ENCODE data around the gene COL25A1.

COL25A1 gene

GRCh38 chr4:108919226-108919893 lies 383.1 kb downstream of the COL25A1 start:
- no peaks in the 10 kb centered on the region for H3K36me3 Mint-ChIP-seq (ENCODE audit: low read depth)
- H3K4me1 Mint-ChIP-seq: peaks cover 37% of the 10 kb centered on the region
- H3K27me3 Mint-ChIP-seq (ENCODE audit: low read depth): no peaks in the 10 kb centered on the region
- no peak overlapping the region for H3K4me3 Mint-ChIP-seq
- TF ChIP-seq CTCF (IDR thresholded peaks at IDR 0.05; ENCODE audit: unreplicated experiment in 3 of 3): no peak
- peak overlapping the region in 1 of 3 experiments; percentile 59 for H3K27ac Mint-ChIP-seq
- H3K9me3 Mint-ChIP-seq: no peaks in the 10 kb centered on the region

- Mint-ChIP-seq H3K36me3 (ENCODE audit: low read depth) (no peaks in the 10 kb centered on the region), H3K4me1 (peaks cover 37% of the 10 kb centered on the region), H3K4me3 (no peak overlapping the region), H3K27me3 (ENCODE audit: low read depth) (no peaks in the 10 kb centered on the region), H3K9me3 (no peaks in the 10 kb centered on the region), H3K27ac (peak overlapping the region in 1 of 3 experiments; percentile 42)
- no peak for TF ChIP-seq CTCF (IDR thresholded peaks at IDR 0.05; ENCODE audit: unreplicated experiment in 3 of 3)
Measured at GRCh38 chr4:108917255-108917654, 385.2 kb downstream of the COL25A1 start.

- TF ChIP-seq CTCF (IDR thresholded peaks at IDR 0.05; ENCODE audit: unreplicated experiment in 3 of 3): no peak
- Mint-ChIP-seq H3K9me3 (no peaks in the 10 kb centered on the region), H3K4me3 (no peak overlapping the region), H3K36me3 (ENCODE audit: low read depth) (no peaks in the 10 kb centered on the region), H3K27ac (peak overlapping the region in 1 of 3 experiments; percentile 42), H3K4me1 (peaks cover 33% of the 10 kb centered on the region), H3K27me3 (ENCODE audit: low read depth) (no peaks in the 10 kb centered on the region)
Measured at GRCh38 chr4:108916638-108917037, 385.8 kb downstream of the COL25A1 start.

- H3K9me3 Mint-ChIP-seq: no peaks in the 10 kb centered on the region
Measured at GRCh38 chr4:108906866-108907367, 395.5 kb downstream of the COL25A1 start.

GRCh38 chr4:108906006-108906405 lies 396.5 kb downstream of the COL25A1 start:
- no peak overlapping the region for H3K27ac Mint-ChIP-seq
- H3K4me1 Mint-ChIP-seq: peaks cover 14% of the 10 kb centered on the region
- no peak for TF ChIP-seq CTCF (IDR thresholded peaks at IDR 0.05; ENCODE audit: unreplicated experiment in 3 of 3)
- H3K36me3 Mint-ChIP-seq (ENCODE audit: low read depth): peaks cover 3% of the 10 kb centered on the region
- H3K9me3 Mint-ChIP-seq: no peaks in the 10 kb centered on the region
- no peak overlapping the region for H3K4me3 Mint-ChIP-seq
- no peaks in the 10 kb centered on the region for H3K27me3 Mint-ChIP-seq (ENCODE audit: low read depth)

More at GRCh38 chr4:108906866-108907367, 395.5 kb downstream of the COL25A1 start:
- Mint-ChIP-seq H3K27me3 (ENCODE audit: low read depth) (no peaks in the 10 kb centered on the region), H3K27ac (no peak overlapping the region), H3K4me1 (peaks cover 8% of the 10 kb centered on the region), H3K36me3 (ENCODE audit: low read depth) (peaks cover 3% of the 10 kb centered on the region), H3K4me3 (no peak overlapping the region)
- TF ChIP-seq CTCF (IDR thresholded peaks at IDR 0.05; ENCODE audit: unreplicated experiment in 3 of 3): no peak
